ENCODE data around the gene SLC6A1. TPM values are rescaled to one million over a fixed set of nuclear protein-coding genes. Genes with fewer than 3 reads are reported as not detected.

The SLC6A1 gene
- polyA plus RNA-seq, 1 of the 3 experiments (the other 2 are of a cell fraction): not detected

GRCh38 chr3:10964537-10965167 is 27.9 kb upstream of the SLC6A1 start:
- Histone ChIP-seq H3K4me2 (no peak overlapping the region), H4K20me1 (ENCODE audit: insufficient read depth) (no peaks in the 10 kb centered on the region), H3K4me1 (ENCODE audit: control insufficient read depth in 1 of 2, insufficient read depth in 2 of 2, low read depth in 1 of 2, low read length in 1 of 2) (peaks cover 0 to 7% of the 10 kb centered on the region in 2 experiments; a peak in 1 of 4 replicates), H3K9me3 (no peaks in the 10 kb centered on the region), H3F3A (replicated peaks; ENCODE audit: insufficient read depth) (no peaks in the 10 kb centered on the region), H3K9ac (no peak overlapping the region), H3K27ac (ENCODE audit: low read depth in 2 of 2, low read length in 1 of 2) (no peak overlapping the region), H3K36me3 (replicated peaks in 1 of 2; ENCODE audit: control insufficient read depth in 1 of 2, insufficient read depth in 2 of 2, low read length in 1 of 2) (no peaks in the 10 kb centered on the region), H3K9me2 (no peaks in the 10 kb centered on the region), H2AFZ (ENCODE audit: low read depth) (no peak overlapping the region), H3K27me3 (ENCODE audit: insufficient read depth) (no peaks in the 10 kb centered on the region), H3K4me3 (ENCODE audit: low read depth in 2 of 2, low read length in 1 of 2) (no peak overlapping the region), H3K79me2 (ENCODE audit: insufficient read depth) (no peaks in the 10 kb centered on the region)
- CTCF ChIA-PET: interaction anchor here (1.9 to 5.1 kb wide), 3 partner anchors 18 to 96 kb away, joined by 7 to 29 read pairs (median 21); no protein-coding TSS in a partner anchor
- WGBS (ENCODE audit: low lambda C conversion rate): 57% methylated on average over 4 of the region's 6 CpGs
- POLR2A ChIA-PET: no interaction called here
- TF ChIP-seq FOXJ3 (CRISPR knock-in tag; IDR thresholded peaks at IDR 0.05): no peak
- TF ChIP-seq, protein P1, sequence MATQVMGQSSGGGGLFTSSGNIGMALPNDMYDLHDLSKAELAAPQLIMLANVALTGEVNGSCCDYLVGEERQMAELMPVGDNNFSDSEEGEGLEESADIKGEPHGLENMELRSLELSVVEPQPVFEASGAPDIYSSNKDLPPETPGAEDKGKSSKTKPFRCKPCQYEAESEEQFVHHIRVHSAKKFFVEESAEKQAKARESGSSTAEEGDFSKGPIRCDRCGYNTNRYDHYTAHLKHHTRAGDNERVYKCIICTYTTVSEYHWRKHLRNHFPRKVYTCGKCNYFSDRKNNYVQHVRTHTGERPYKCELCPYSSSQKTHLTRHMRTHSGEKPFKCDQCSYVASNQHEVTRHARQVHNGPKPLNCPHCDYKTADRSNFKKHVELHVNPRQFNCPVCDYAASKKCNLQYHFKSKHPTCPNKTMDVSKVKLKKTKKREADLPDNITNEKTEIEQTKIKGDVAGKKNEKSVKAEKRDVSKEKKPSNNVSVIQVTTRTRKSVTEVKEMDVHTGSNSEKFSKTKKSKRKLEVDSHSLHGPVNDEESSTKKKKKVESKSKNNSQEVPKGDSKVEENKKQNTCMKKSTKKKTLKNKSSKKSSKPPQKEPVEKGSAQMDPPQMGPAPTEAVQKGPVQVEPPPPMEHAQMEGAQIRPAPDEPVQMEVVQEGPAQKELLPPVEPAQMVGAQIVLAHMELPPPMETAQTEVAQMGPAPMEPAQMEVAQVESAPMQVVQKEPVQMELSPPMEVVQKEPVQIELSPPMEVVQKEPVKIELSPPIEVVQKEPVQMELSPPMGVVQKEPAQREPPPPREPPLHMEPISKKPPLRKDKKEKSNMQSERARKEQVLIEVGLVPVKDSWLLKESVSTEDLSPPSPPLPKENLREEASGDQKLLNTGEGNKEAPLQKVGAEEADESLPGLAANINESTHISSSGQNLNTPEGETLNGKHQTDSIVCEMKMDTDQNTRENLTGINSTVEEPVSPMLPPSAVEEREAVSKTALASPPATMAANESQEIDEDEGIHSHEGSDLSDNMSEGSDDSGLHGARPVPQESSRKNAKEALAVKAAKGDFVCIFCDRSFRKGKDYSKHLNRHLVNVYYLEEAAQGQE (IDR thresholded peaks at IDR 0.05; ENCODE audit: low read depth, low read length): peak; percentile 93
- no peak for DNase-seq

DNA sequence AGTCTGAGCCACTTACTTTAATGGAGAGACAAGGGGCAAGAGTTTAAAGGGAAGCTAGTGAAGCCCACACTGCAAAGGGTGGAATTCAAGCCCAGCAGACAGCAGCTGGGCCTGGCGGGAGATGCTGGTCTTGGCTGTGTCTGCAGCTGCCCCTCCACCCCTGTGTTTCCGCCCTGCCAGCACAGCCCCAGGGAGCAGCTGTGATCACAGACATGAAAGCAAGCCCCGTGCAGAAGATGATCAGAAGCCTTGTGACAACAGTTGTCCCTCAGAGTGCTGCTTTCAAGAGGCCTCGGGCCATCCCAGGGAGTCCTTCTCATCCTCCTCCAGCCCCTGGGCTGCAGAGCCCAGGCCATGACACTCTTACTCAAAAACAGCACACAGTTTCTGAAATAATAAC is 24.1 kb upstream of the SLC6A1 start:
- CTCF ChIA-PET: interaction anchor here (0.8 to 5.1 kb wide), 7 partner anchors 15 to 210 kb away, joined by 3 to 29 read pairs (median 4); no protein-coding TSS in a partner anchor
- Histone ChIP-seq H3K36me3 (replicated peaks in 1 of 2; ENCODE audit: control insufficient read depth in 1 of 2, insufficient read depth in 2 of 2, low read length in 1 of 2) (no peaks in the 10 kb centered on the region), H3K9me2 (no peaks in the 10 kb centered on the region), H3K4me2 (no peak overlapping the region), H3K79me2 (ENCODE audit: insufficient read depth) (no peaks in the 10 kb centered on the region), H3K27ac (ENCODE audit: low read depth in 2 of 2, low read length in 1 of 2) (no peak overlapping the region), H3K4me3 (ENCODE audit: low read depth in 2 of 2, low read length in 1 of 2) (no peak overlapping the region), H3F3A (replicated peaks; ENCODE audit: insufficient read depth) (no peaks in the 10 kb centered on the region), H2AFZ (ENCODE audit: low read depth) (no peak overlapping the region), H3K9me3 (no peaks in the 10 kb centered on the region), H4K20me1 (ENCODE audit: insufficient read depth) (no peaks in the 10 kb centered on the region), H3K9ac (no peak overlapping the region), H3K4me1 (ENCODE audit: control insufficient read depth in 1 of 2, insufficient read depth in 2 of 2, low read depth in 1 of 2, low read length in 1 of 2) (peaks cover 0 to 7% of the 10 kb centered on the region in 2 experiments; a peak in 1 of 4 replicates), H3K27me3 (ENCODE audit: insufficient read depth) (no peaks in the 10 kb centered on the region)
- WGBS (ENCODE audit: low lambda C conversion rate): 25% methylated on average over 2 of the region's 4 CpGs
- POLR2A ChIA-PET: no interaction called here
- peak; percentile 56 for DNase-seq
- TF ChIP-seq TEAD4 (IDR thresholded peaks at IDR 0.05; ENCODE audit: borderline replicate concordance, insufficient read depth) (no peak), FOXJ3 (CRISPR knock-in tag; IDR thresholded peaks at IDR 0.05) (no peak), FOSL2 (IDR thresholded peaks at IDR 0.05; ENCODE audit: borderline replicate concordance, low read depth) (no peak), FOXM1 (IDR thresholded peaks at IDR 0.05; ENCODE audit: low read depth) (no peak), RFX5 (IDR thresholded peaks at IDR 0.05; ENCODE audit: low read length) (no peak), SMC3 (IDR thresholded peaks at IDR 0.05; ENCODE audit: low read depth, low read length) (no peak), EZH2phosphoT487 (IDR thresholded peaks at IDR 0.05; ENCODE audit: borderline replicate concordance, low read depth) (no peak), TAF1 (IDR thresholded peaks at IDR 0.05; ENCODE audit: borderline replicate concordance, low read depth, low read length) (no peak), IRF3 (IDR thresholded peaks at IDR 0.05; ENCODE audit: low read depth, low read length) (no peak), TCF12 (IDR thresholded peaks at IDR 0.05) (no peak), SIN3A (IDR thresholded peaks at IDR 0.05; ENCODE audit: borderline replicate concordance, low read depth, low read length) (no peak), NFIC (IDR thresholded peaks at IDR 0.05; ENCODE audit: borderline replicate concordance) (no peak), RAD21 (IDR thresholded peaks at IDR 0.05; ENCODE audit: low read length) (no peak), RXRA (IDR thresholded peaks at IDR 0.05; ENCODE audit: borderline replicate concordance, low read depth) (no peak), CHD2 (IDR thresholded peaks at IDR 0.05; ENCODE audit: low read length, partially characterized antibody) (no peak)
- TF ChIP-seq, protein P2, sequence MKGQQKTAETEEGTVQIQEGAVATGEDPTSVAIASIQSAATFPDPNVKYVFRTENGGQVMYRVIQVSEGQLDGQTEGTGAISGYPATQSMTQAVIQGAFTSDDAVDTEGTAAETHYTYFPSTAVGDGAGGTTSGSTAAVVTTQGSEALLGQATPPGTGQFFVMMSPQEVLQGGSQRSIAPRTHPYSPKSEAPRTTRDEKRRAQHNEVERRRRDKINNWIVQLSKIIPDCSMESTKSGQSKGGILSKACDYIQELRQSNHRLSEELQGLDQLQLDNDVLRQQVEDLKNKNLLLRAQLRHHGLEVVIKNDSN (IDR thresholded peaks at IDR 0.05; ENCODE audit: borderline replicate concordance, low read depth): no peak
- TF ChIP-seq, protein P3, sequence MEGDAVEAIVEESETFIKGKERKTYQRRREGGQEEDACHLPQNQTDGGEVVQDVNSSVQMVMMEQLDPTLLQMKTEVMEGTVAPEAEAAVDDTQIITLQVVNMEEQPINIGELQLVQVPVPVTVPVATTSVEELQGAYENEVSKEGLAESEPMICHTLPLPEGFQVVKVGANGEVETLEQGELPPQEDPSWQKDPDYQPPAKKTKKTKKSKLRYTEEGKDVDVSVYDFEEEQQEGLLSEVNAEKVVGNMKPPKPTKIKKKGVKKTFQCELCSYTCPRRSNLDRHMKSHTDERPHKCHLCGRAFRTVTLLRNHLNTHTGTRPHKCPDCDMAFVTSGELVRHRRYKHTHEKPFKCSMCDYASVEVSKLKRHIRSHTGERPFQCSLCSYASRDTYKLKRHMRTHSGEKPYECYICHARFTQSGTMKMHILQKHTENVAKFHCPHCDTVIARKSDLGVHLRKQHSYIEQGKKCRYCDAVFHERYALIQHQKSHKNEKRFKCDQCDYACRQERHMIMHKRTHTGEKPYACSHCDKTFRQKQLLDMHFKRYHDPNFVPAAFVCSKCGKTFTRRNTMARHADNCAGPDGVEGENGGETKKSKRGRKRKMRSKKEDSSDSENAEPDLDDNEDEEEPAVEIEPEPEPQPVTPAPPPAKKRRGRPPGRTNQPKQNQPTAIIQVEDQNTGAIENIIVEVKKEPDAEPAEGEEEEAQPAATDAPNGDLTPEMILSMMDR (IDR thresholded peaks at IDR 0.05): no peak
